Small intestine (tissue), 16 donors: ENCODE results near the gene LIN28A. TPM values are rescaled to one million over a fixed set of nuclear protein-coding genes. Genes with fewer than 3 reads are reported as not detected.

Experiments
- DNase-seq, 2 donors: peaks; one replicate each; pipeline versions ENCODE4 v3.0.0 to v3.0.0-alpha.2; 2013
- FAIRE-seq: peaks from 2 replicates; lab custom pipeline; 2012; peaks lifted over from hg19 to GRCh38; lab: Jason Lieb, UNC
- H3K27ac ChIP-seq, 3 donors: one replicate each; pipeline ENCODE4 v1.5.1; 2013; ENCODE audit warnings: low read length in 2 of 3, mild to moderate bottlenecking in 2 of 3, control low read depth in 1 of 3, inconsistent platforms in 1 of 3, low read depth in 1 of 3, moderate library complexity in 1 of 3
- H3K27me3 ChIP-seq, 3 donors: one replicate each; pipeline ENCODE4 v1.6.1; 2013; ENCODE audit warnings: low read length in 3 of 3, inconsistent platforms in 1 of 3; ENCODE audit not compliant: control insufficient read depth in 3 of 3, insufficient read depth in 3 of 3
- H3K36me3 ChIP-seq, 3 donors: one replicate each; pipeline ENCODE4 v1.6.1; 2013; ENCODE audit warnings: low read length in 3 of 3, inconsistent platforms in 1 of 3, low read depth in 1 of 3, mild to moderate bottlenecking in 1 of 3, moderate library complexity in 1 of 3; ENCODE audit not compliant: control insufficient read depth in 3 of 3, insufficient read depth in 2 of 3
- H3K4me1 ChIP-seq, 3 donors: one replicate each; pipeline ENCODE4 v1.6.1; 2013; ENCODE audit warnings: low read length in 2 of 3, inconsistent platforms in 1 of 3, low read depth in 1 of 3, mild to moderate bottlenecking in 1 of 3, moderate library complexity in 1 of 3; ENCODE audit not compliant: control insufficient read depth in 3 of 3, insufficient read depth in 2 of 3
- H3K4me3 ChIP-seq, 3 donors: one replicate each; pipeline ENCODE4 v1.5.1; 2013; ENCODE audit warnings: low read length in 3 of 3, control low read depth in 1 of 3, inconsistent platforms in 1 of 3, low read depth in 1 of 3, mild to moderate bottlenecking in 1 of 3, moderate library complexity in 1 of 3
- H3K9me3 ChIP-seq, 2 donors: one replicate each; pipeline ENCODE4 v1.6.1; 2013; ENCODE audit warnings: low read depth in 1 of 2, low read length in 1 of 2; ENCODE audit not compliant: control insufficient read depth in 2 of 2, insufficient read depth in 1 of 2
- WGBS, 3 donors: extraction: QIAGEN DNeasy Blood & Tissue Kit; methylation state at CpG; one replicate each; pipeline ENCODE4 v1.1.7; 2013; 5-methylcytosine and 5-hydroxymethylcytosine counted together
- long read RNA-seq, 10 donors: transcript quantifications; one replicate each; lab custom pipeline, GENCODE V29; 2026
- polyA plus RNA-seq, 4 donors: library from polyadenylated mRNA; stranded (reverse) in 3 of 4; unstranded in 1 of 4; fragments of 200-250 nt in 3 of 4; fragments of 120-200 nt in 1 of 4; gene quantifications; one replicate each; pipeline versions ENCODE4 v1.2.1 to v1.2.3, GENCODE V29; 2013
- donor health status: healthy with polysubstance abuse.
- donor health status: control.
- donor health status: control.
- donor health status: Bipolar disorder and iron deficiency.
- donor health status: healthy.

The LIN28A gene
- under 1 TPM in 1 of 4 donors, not detected in 3; 0.03 TPM for polyA plus RNA-seq
- long read RNA-seq, donor 1, result 0 reads
- long read RNA-seq, donor 2, result 0 reads
- long read RNA-seq, donor 3, result 0 reads
- long read RNA-seq, donor 4, result 0 reads
- long read RNA-seq, donor 5, result 0 reads
- long read RNA-seq, donor 6, result 0 reads
- long read RNA-seq, donor 7, result 0 reads
- long read RNA-seq, donor 8, result 0 reads
- long read RNA-seq, donor 9, result 0 reads
- long read RNA-seq, donor 10, result 0 reads

- no peaks in the 10 kb centered on the region for H3K4me1 ChIP-seq
- H3K4me3 ChIP-seq, result no peak within 1 kb of the TSS
- DNase-seq (no peak), FAIRE-seq (no peak)
- no peaks in the 10 kb centered on the region for H3K36me3 ChIP-seq
- no peaks in the 10 kb centered on the region for H3K9me3 ChIP-seq
- WGBS, 3 donors, result 3 to 10% (median 7%) methylated on average over 61 to 70 of the region's 70 CpGs
- no peak within 1 kb of the TSS for H3K27ac ChIP-seq
- H3K27me3 ChIP-seq, result peaks cover 4 to 68% (median 35%) of the 10 kb centered on the region in 3 donors
Observed at GRCh38 chr1:26410706-26411623, at the start of gene LIN28A. Gene LIN28A, plus strand, starts transcription at chr1:26410817. Its CDS starts 75 bp downstream, at chr1:26410892.

GRCh38 chr1:26361605-26362122, 49.0 kb upstream of the LIN28A start:
- Histone ChIP-seq H3K4me3 (no peak overlapping the region), H3K9me3 (no peaks in the 10 kb centered on the region), H3K27me3 (peaks cover 0 to 23% (median 6%) of the 10 kb centered on the region in 3 donors), H3K27ac (no peak overlapping the region), H3K4me1 (peaks cover 0 to 38% (median under 1%) of the 10 kb centered on the region in 3 donors), H3K36me3 (no peaks in the 10 kb centered on the region)
- no peak for DNase-seq
- 84 to 91% (median 88%) methylated on average over 12 of the region's 12 CpGs for WGBS, 3 donors
- FAIRE-seq, result no peak

- peaks cover 0 to 33% (median 0%) of the 10 kb centered on the region in 3 donors for H3K4me1 ChIP-seq
- DNase-seq (no peak), FAIRE-seq (no peak)
- H3K27me3 ChIP-seq, result peaks cover 0 to 23% (median 6%) of the 10 kb centered on the region in 3 donors
- no peak overlapping the region for H3K27ac ChIP-seq
- H3K36me3 ChIP-seq, result no peaks in the 10 kb centered on the region
- H3K9me3 ChIP-seq, result no peaks in the 10 kb centered on the region
- 86 to 95% (median 89%) methylated on average over 3 of the region's 3 CpGs for WGBS, 3 donors
- H3K4me3 ChIP-seq, result no peak overlapping the region
Observed at GRCh38 chr1:26362331-26362730, 48.3 kb upstream of the LIN28A start.

GRCh38 chr1:26363549-26364448, 46.8 kb upstream of the LIN28A start:
- WGBS, 3 donors, result 22 to 35% (median 28%) methylated on average over 26 of the region's 26 CpGs
- no peak overlapping the region for H3K4me3 ChIP-seq
- FAIRE-seq, result no peak

GRCh38 chr1:26364956-26365355, 45.7 kb upstream of the LIN28A start:
- H3K9me3 ChIP-seq, result no peaks in the 10 kb centered on the region
- H3K4me3 ChIP-seq, result no peak overlapping the region
- no peaks in the 10 kb centered on the region for H3K36me3 ChIP-seq
- H3K27ac ChIP-seq, result no peak overlapping the region
- peaks cover 0 to 24% (median 6%) of the 10 kb centered on the region in 3 donors for H3K27me3 ChIP-seq
- FAIRE-seq (no peak), DNase-seq (no peak)
- H3K4me1 ChIP-seq, result peaks cover 0 to 10% (median 0%) of the 10 kb centered on the region in 3 donors
- 44 to 60% (median 55%) methylated on average over 9 of the region's 9 CpGs for WGBS, 3 donors

More at GRCh38 chr1:26363549-26364448, 46.8 kb upstream of the LIN28A start:
- Histone ChIP-seq H3K27me3 (peaks cover 0 to 23% (median 6%) of the 10 kb centered on the region in 3 donors), H3K9me3 (no peaks in the 10 kb centered on the region), H3K36me3 (no peaks in the 10 kb centered on the region), H3K27ac (no peak overlapping the region), H3K4me1 (peaks cover 0 to 18% (median 0%) of the 10 kb centered on the region in 3 donors)
- peak; percentile 83 to 90 for DNase-seq

GRCh38 chr1:26367441-26367840, 43.2 kb upstream of the LIN28A start:
- 71 to 87% (median 86%) methylated on average over 6 of the region's 6 CpGs for WGBS, 3 donors
- Histone ChIP-seq H3K36me3 (no peaks in the 10 kb centered on the region), H3K27ac (no peak overlapping the region), H3K4me3 (no peak overlapping the region), H3K4me1 (no peaks in the 10 kb centered on the region), H3K9me3 (peaks cover 0 to 3% of the 10 kb centered on the region in 2 donors), H3K27me3 (peaks cover 0 to 20% (median 2%) of the 10 kb centered on the region in 3 donors)
- no peak for DNase-seq
- FAIRE-seq, result no peak

- no peaks in the 10 kb centered on the region for H3K4me1 ChIP-seq
- peaks cover 0 to 3% of the 10 kb centered on the region in 2 donors for H3K9me3 ChIP-seq
- no peaks in the 10 kb centered on the region for H3K36me3 ChIP-seq
- no peak overlapping the region for H3K4me3 ChIP-seq
- WGBS, 3 donors, result 74 to 76% (median 75%) methylated on average over 4 of the region's 4 CpGs
- no peak overlapping the region for H3K27ac ChIP-seq
- no peak for FAIRE-seq
- peaks cover 0 to 20% (median 2%) of the 10 kb centered on the region in 3 donors for H3K27me3 ChIP-seq
- DNase-seq, result no peak
Observed at GRCh38 chr1:26368006-26368405, 42.6 kb upstream of the LIN28A start.
